NT2/D1 (cell line): ENCODE data around the gene NOL12.

ENCODE experiments used
- DNase-seq: peaks from one replicate; pipeline ENCODE4 v3.0.0-alpha.2; 2011; ENCODE audit warnings: low read depth, low spot score
- H3K27me3 ChIP-seq: 2 replicates; pipeline ENCODE4 v1.6.0; 2011; ENCODE audit warnings: mild to moderate bottlenecking; ENCODE audit not compliant: insufficient read length, insufficient read depth
- H3K36me3 ChIP-seq: 2 replicates; pipeline ENCODE4 v1.6.1; 2011; ENCODE audit warnings: mild to moderate bottlenecking, low read length, mixed read lengths; ENCODE audit not compliant: insufficient read depth, insufficient read length
- H3K4me1 ChIP-seq: 2 replicates; pipeline ENCODE4 v1.5.1; 2011; ENCODE audit not compliant: insufficient read depth, insufficient read length
- H3K4me3 ChIP-seq: 2 replicates; pipeline ENCODE4 v1.5.1; 2011; ENCODE audit warnings: low read depth; ENCODE audit not compliant: insufficient read length
- H3K9ac ChIP-seq: 2 replicates; pipeline ENCODE4 v1.6.0; 2011; ENCODE audit warnings: low read depth; ENCODE audit not compliant: insufficient read length
- H3K9me3 ChIP-seq: 2 replicates; pipeline ENCODE4 v1.5.1; 2011; ENCODE audit warnings: mild to moderate bottlenecking, low read length; ENCODE audit not compliant: insufficient read depth
- SUZ12 ChIP-seq: IDR thresholded peaks from 2 replicates; pipeline ENCODE4 v1.6.1; 2011; ENCODE audit not compliant: insufficient read length, insufficient read depth; ENCODE audit errors: extremely low read depth
- YY1 ChIP-seq: IDR thresholded peaks from 2 replicates; pipeline ENCODE4 v1.6.1; 2011; ENCODE audit not compliant: insufficient read length, insufficient read depth
- ZNF274 ChIP-seq: IDR thresholded peaks from 2 replicates; pipeline ENCODE4 v1.6.1; 2011; ENCODE audit warnings: mild to moderate bottlenecking, low read depth, low read length

Gene NOL12, protein sequence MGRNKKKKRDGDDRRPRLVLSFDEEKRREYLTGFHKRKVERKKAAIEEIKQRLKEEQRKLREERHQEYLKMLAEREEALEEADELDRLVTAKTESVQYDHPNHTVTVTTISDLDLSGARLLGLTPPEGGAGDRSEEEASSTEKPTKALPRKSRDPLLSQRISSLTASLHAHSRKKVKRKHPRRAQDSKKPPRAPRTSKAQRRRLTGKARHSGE

DNA sequence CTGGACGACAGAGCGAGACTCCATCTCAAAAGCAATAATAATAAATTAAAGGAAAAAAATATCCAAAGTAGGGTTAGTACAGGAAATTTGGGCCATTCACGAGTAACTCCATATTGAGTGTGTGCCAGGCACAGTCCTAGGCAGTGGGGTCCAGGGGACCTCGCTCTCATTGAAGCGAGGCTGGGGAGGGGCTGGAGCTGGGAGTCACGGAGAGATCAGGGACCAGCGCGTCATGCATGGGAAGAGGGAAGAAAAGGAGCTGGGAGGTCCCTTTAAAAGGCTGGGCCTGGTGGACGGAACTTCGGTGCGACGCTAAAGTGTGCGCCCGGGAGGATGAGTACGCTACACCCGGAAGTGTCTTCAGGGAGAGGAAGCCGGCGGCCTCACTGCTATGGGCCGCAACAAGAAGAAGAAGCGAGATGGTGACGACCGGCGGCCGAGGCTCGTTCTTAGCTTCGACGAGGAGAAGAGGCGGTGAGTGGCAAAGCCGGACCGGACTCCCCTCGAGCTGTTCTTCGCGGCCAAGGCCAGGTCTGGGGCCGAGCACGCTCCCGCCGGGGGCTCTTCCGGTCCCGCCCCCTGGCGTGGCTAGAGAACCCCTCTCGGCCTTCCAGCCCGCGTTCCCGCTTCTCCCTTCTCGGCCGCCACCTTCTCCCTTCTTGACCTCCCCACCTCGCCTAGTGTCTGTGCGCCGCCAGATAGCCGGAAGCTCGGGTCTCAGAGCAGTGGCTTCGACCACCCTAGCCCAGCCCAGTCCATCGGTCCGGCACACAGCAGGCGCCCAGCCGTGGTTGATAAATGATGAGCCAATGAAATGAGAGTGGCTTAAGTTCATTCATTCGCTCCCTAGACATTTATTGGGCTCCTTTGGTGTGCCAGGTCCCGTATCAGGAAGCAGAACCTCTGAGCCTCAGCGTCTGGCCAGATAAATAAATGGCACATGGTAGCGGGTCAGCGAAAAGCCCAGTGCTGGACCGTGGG is at the start of gene NOL12:
NOL12 (plus strand) TSS at position 342 of the 981 bp plus-strand sequence; CDS start at position 392, 50 bp downstream.
- Histone ChIP-seq H3K9ac (peak within 1 kb of the TSS; percentile 95), H3K9me3 (no peaks in the 10 kb centered on the region), H3K27me3 (no peaks in the 10 kb centered on the region), H3K36me3 (peaks cover 31% of the 10 kb centered on the region), H3K4me1 (no peaks in the 10 kb centered on the region), H3K4me3 (peak within 1 kb of the TSS; percentile 91)
- TF ChIP-seq YY1, result no peak
- no peak for TF ChIP-seq SUZ12
- TF ChIP-seq ZNF274, result no peak
- DNase-seq, result peak; percentile 74

DNA sequence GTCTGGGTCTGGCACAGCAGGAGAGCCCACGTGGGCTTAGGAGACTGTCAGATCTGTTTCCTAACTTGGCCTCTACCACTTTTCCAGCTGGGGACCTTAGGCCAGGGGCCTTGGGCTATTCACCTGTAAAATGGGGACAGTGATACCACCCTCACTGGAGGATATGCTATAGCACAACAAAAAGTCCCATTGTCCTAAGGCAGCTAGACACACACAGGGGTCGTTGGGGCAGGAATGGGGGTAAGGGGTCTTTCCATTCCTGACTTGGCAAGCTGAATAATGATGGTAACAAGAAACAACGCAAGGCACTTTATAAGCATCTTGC is 49.2 kb upstream of the NOL12 start:
- Histone ChIP-seq H3K36me3 (peaks cover 28% of the 10 kb centered on the region), H3K9ac (peak overlapping the region; percentile 21), H3K9me3 (no peaks in the 10 kb centered on the region), H3K4me1 (peaks cover 36% of the 10 kb centered on the region), H3K27me3 (no peaks in the 10 kb centered on the region), H3K4me3 (no peak overlapping the region)
- no peak for DNase-seq
- TF ChIP-seq SUZ12 (no peak), ZNF274 (no peak), YY1 (no peak)

DNA sequence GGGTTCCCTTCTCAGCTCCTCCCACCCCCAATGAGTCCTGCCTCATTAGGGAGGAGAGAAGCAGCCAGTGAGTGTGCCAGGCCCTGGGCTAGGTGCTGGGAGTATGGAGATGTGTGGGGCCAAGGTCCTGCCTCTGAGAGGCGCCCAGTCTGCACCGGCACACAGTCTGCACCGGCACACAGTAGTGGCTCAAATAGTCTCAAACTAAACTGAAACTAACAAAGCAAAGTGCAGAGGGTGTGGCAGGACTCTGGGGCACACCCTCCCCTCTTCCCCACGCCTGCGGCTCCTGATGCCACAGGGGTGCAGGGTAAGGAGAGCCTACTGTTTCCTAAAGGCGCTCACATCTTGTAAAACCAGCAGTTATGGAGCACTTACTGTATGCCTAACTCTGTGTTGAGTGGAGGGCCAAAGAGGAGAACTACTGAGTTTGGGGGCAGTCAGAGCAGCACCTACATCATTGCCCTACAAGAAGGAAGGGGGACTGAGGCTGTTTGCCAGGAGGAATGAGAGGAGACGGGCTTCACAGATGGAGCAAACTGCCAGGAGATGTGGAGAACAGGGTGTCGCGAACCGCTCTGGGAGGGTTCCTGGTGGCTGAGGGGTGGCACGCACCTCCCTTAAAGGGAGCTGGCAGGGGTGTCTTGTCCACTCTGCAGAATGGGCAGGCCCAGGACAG is 47.6 kb upstream of the NOL12 start:
- peak overlapping the region; percentile 61 for H3K9ac ChIP-seq
- H3K36me3 ChIP-seq, result peaks cover 31% of the 10 kb centered on the region
- H3K4me3 ChIP-seq, result no peak overlapping the region
- TF ChIP-seq ZNF274, result no peak
- TF ChIP-seq SUZ12, result no peak
- TF ChIP-seq YY1, result no peak
- peaks cover 29% of the 10 kb centered on the region for H3K4me1 ChIP-seq
- H3K27me3 ChIP-seq, result no peaks in the 10 kb centered on the region
- DNase-seq, result no peak
- no peaks in the 10 kb centered on the region for H3K9me3 ChIP-seq

DNA sequence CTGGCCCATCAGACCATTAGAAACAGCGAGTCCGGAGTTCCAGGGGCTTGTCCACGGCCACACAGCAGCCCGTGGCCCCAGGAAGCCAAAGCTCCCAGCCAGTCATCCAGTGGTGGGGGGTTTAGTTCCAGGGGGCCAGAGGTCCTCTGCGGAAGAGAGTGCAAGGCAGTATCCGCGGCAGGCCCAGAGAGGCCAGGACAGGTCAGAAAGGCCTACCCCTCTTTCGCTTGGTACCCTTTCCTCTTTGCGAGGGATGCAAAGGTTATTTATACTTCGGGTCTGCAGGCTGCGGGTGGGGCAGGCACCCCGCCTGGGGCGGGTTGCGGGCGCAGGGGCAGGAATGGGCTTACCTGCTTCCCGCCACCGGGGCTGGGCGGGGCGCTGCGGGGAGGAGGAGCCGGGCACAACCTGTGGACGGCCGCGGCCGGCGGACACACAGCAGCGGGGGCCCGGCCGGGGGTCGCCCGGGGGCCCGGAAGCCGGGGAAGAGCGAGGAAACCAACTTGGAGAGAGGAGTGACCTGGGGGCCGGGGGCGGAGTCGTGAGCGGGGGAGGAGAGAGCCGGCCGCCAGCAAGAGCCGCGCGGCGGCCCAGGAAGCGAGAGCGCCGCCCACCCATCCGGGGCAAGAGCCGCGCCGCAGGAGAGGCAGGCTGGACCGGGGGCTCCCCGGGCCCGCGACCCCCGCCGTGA is 46.9 kb upstream of the NOL12 start, which contains the start of gene SH3BP1:
SH3BP1 (plus strand) TSS at position 600 of the 691 bp plus-strand sequence. CDS start 119 bp downstream, outside the sequence.
- DNase-seq, result peak; percentile 43
- peak within 1 kb of the TSS; percentile 75 for H3K4me3 ChIP-seq
- no peaks in the 10 kb centered on the region for H3K27me3 ChIP-seq
- peaks cover 28% of the 10 kb centered on the region for H3K4me1 ChIP-seq
- TF ChIP-seq SUZ12, result no peak
- TF ChIP-seq ZNF274, result no peak
- TF ChIP-seq YY1, result no peak
- H3K9ac ChIP-seq, result peak within 1 kb of the TSS; percentile 85
- peaks cover 34% of the 10 kb centered on the region for H3K36me3 ChIP-seq
- no peaks in the 10 kb centered on the region for H3K9me3 ChIP-seq

GRCh38 chr22:37639771-37640590 is 46.2 kb upstream of the NOL12 start:
- H3K36me3 ChIP-seq, result peaks cover 36% of the 10 kb centered on the region
- no peak for TF ChIP-seq YY1
- no peak for TF ChIP-seq ZNF274
- no peak for TF ChIP-seq SUZ12
- DNase-seq, result no peak
- peak overlapping the region; percentile 85 for H3K9ac ChIP-seq
- H3K27me3 ChIP-seq, result no peaks in the 10 kb centered on the region
- H3K9me3 ChIP-seq, result no peaks in the 10 kb centered on the region
- H3K4me1 ChIP-seq, result peaks cover 20% of the 10 kb centered on the region
- peak overlapping the region; percentile 75 for H3K4me3 ChIP-seq
